HG02973 (cell line): ENCODE measurements around the gene DNAJC12.
"Not testable (repeated sequence)": the region's sequence is repeated elsewhere in the genome, so short reads cannot be mapped to it uniquely, and the experiment has no call there.

Source experiments
- ATAC-seq: cut with Tn5 transposase; IDR thresholded peaks from one replicate; pipeline ENCODE4 v1.9.1; 2021; ENCODE audit warnings: moderate library complexity; ENCODE audit not compliant: unreplicated experiment

DNAJC12 gene

GRCh38 chr10:67837541-67838314 lies at the start of gene DNAJC12:
Gene DNAJC12 (minus strand): TSS chr10:67838188. CDS start chr10:67838011, 177 bp downstream.
- ATAC-seq = peak; percentile 58

DNA sequence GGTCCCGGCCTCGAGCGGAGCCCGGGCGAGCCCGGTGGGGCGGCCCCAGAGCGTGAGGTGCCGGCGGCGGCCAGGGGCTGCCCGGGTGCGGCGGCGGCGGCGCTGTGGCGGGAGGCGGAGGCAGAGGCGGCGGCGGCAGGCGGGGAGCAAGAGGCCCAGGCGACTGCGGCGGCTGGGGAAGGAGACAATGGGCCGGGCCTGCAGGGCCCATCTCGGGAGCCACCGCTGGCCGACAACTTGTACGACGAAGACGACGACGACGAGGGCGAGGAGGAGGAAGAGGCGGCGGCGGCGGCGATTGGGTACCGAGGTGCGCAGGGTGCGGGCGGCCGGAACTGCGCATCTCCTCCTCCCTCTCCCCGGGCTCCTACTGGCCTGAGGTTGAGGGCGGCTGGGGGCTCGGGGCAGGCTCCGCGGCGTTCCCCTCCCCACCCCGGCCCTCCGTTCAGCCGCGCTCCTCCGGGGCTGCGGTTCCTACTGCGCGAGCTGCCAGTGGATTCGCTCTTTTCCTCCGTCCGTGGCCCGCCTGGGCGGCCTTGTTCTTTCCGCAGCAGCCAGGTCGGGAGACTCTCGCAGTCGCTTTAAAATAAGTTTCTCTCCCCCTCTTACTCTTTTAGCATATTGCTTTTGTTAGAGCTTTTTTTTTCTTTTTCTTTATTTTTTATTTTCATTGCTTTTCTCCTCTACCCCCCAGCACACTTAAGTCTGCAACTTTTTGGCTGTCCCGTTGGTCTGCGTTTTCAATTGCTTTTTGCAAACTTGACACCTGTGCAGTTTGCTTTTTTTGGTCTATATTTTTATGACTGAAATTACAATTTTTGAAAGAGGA lies 47.1 kb upstream of the DNAJC12 start:
- ATAC-seq = peak; percentile 51

GRCh38 chr10:67884313-67884841 lies 46.4 kb upstream of the DNAJC12 start, which contains the start of gene SIRT1:
Gene SIRT1 (plus strand): TSS chr10:67884656. CDS start chr10:67884722, 66 bp downstream.
- ATAC-seq = peak; percentile 85

GRCh38 chr10:67883710-67884312 lies 45.8 kb upstream of the DNAJC12 start:
- no peak for ATAC-seq

- ATAC-seq = no peak
Measured at GRCh38 chr10:67878133-67878532, 40.1 kb upstream of the DNAJC12 start.

DNA sequence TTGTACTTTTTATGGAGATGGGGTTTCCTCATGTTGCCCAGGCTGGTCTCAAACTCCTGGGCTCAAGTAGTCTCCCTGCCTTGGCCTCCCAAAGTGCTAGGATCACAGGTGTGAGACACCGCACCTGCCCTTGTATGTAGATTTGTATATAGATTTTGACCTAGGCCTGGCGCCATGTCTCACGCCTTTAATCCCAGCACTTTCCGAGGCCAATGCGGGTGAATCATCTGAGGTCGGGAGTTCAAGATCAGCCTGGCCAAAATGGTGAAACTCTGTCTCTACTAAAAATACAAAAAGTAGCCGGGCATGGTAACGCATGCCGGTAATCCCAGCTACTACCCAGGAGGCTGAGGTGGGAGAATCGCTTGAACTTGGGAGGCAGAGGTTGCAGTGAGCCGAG lies 39.4 kb upstream of the DNAJC12 start:
- not testable (repeated sequence) for ATAC-seq

DNA sequence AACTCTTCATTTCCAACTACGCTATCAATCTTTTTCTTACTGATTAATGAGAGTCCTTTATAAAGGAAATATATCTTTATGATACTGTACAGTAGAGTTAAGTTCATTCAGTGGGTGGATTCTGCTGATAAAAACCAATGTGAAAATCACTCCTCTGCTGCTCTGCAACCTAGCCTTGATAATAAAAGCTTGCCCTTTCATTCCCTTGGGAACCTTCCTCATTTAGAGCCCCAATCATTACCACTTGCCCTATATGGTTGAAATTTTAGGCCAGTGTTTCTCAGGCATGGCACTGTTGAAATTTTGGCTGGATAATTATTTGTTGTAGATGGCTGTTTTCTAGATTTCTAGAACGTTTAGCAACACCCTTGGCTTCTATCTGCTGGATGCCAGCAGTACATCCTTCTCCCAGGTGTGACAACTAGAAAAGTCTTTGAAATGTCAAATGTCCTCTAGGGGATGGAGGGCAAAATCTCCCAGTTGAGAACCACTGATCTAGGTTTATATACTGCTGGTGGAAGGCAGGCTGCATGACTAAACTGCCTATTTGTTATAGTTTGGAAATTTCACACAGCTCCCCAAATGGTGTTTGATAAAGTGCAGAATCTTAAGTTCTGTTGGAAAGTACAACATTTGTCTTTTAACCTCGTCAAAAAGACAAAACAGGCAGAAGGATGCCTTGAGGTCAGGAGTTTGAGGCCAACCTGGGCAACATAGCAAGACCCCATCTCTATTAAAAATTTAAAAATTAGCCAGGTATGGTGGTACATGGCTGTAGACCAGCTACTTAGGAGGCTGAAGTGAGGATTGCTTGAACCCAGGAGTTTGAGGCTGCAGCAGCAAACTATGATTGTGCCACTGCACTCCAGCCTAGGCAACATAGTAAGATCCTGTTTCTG lies 37.6 kb upstream of the DNAJC12 start:
- ATAC-seq = no peak

DNA sequence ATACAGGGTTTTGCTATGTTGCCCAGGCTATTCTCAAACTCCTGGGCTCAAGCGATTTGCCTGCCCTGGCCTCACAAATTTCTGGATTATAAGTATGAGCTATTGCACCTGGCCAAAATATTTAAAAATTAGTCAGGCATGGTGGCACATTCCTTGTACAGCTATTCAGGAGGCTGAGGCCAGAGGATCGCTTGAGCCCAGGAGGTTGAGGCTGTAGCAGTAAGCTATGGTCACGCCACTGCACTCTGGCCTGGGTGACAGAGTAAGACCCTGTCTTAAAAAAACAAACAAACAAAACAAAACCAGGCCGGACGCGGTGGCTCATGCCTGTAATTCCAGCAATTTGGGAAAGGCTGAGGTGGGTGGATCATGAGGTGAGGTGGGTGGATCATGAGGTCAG lies 32.0 kb upstream of the DNAJC12 start:
- no peak for ATAC-seq

GRCh38 chr10:67868132-67868531 lies 30.1 kb upstream of the DNAJC12 start:
- no peak for ATAC-seq

- no peak for ATAC-seq
Measured at GRCh38 chr10:67864607-67865371, 26.8 kb upstream of the DNAJC12 start.

DNA sequence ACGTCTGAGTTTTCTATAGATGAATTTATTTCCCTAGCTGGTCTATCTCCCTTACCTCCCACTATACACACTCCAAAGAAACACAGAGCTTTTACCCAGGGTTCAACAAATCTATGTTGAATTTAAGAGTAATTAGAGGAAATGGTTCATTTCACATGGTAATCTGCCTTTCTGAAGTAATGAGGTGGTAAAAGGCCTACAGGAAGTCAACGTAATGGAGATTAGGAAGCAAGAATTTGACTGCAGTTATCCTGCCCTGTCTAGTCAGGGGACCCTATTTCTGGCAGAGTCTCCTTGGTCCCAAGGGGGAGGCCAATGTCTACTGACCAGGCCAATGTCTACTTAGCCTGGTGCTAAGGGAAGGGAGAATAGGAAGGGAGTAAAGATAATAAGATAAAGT lies 25.1 kb upstream of the DNAJC12 start:
- no peak for ATAC-seq

GRCh38 chr10:67861750-67862432 lies 23.9 kb upstream of the DNAJC12 start:
- ATAC-seq = no peak

GRCh38 chr10:67858971-67859370 lies 21.0 kb upstream of the DNAJC12 start:
- no peak for ATAC-seq

DNA sequence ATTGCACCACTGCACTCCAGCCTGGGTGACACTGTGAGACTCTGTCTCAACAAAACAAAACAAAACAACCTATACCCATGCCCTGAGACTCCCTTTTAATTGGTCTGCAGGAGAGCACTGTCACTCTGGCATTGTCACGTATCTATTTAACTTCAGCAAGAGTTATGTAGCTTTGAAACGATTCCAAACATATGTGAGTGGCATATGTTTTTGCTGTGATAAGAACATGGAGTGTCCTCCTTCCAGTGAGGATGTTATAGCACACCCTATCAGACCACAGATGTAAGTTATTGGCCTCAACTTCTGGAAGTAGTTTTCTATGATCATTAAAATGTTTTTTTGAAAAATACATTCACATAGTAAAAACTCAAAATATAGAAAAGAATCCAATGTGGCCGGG lies 15.5 kb upstream of the DNAJC12 start:
- ATAC-seq = no peak

GRCh38 chr10:67852761-67853160 lies 14.8 kb upstream of the DNAJC12 start:
- no peak for ATAC-seq

DNA sequence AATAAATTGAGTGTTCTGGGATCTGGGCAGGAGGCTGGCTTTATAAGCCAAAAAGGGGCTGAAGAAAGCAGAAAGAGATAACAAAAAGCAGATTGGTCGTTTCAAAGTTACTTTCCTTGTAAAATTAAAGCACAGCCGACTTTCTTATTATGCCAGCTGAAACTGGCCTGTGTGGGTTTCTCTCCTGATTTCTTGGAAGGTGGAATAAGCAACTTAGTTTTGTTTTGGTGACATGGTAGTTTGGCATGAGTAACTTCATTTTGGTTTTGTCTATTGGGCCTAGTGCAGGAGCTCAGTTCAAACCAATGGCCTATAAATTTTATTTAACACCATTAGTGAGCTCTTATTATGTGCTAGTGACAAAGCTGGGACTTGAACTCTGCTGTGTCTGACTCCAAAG lies 13.2 kb upstream of the DNAJC12 start:
- no peak for ATAC-seq

GRCh38 chr10:67849331-67850011 lies 11.5 kb upstream of the DNAJC12 start:
- ATAC-seq = peak; percentile 88

DNA sequence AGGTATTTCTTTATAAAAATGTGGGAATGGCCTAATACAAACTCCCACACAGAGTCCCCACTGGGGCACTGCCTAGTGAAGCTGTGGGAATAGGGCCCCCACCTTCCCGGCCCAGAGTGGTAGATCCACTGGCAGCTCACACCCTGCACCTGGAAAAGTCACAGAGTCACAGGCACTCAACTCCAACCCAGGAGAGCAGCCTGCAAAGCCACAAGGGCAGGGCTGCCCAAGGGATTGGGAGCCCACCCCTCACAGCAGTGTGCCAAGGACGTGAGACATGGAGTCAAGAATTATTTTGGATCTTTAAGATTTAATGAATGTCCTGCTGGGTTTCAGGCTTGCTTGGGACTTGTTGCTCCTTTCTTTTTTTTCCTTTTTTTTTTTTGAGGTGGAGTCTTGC lies 5.3 kb upstream of the DNAJC12 start:
- no peak for ATAC-seq
